H1 (cell line): Measurements from ENCODE around the gene PRKAB1. TPM values are rescaled to one million over a fixed set of nuclear protein-coding genes. Genes with fewer than 3 reads are reported as not detected.

ENCODE experiments used
- CTCF ChIA-PET: fragments of 300-600 bp; sonication (Branson Sonifier 250); formaldehyde crosslinking; loops from one replicate; lab custom pipeline; 2021; ENCODE audit not compliant: partially characterized antibody; lab: Charles Lee
- POLR2A ChIA-PET: fragments of 300-600 bp; sonication (Branson Sonifier 250); formaldehyde crosslinking; loops from one replicate; lab custom pipeline; 2021; ENCODE audit warnings: inconsistent platforms; ENCODE audit not compliant: partially characterized antibody; lab: Charles Lee
- DNase-seq, 2 experiments: peaks; one replicate each; pipeline versions ENCODE4 v3.0.0 to v3.0.0-alpha.2; 2010 to 2022; ENCODE audit warnings: low spot score in 2 of 2, low read depth in 1 of 2, mixed read lengths in 1 of 2
- FAIRE-seq: peaks from 2 replicates; lab custom pipeline; 2011; peaks lifted over from hg19 to GRCh38; lab: Jason Lieb, UNC
- H2AFZ ChIP-seq: 2 replicates; pipeline ENCODE4 v1.8.1; 2012; ENCODE audit warnings: low read length, inconsistent platforms
- H2AK5ac ChIP-seq: 2 replicates; pipeline ENCODE4 v1.6.1; 2013; ENCODE audit warnings: low read depth, low read length
- H2BK120ac ChIP-seq: replicated peaks from 2 replicates; pipeline ENCODE3; 2013; ENCODE audit warnings: low read depth, low read length, inconsistent platforms
- H2BK12ac ChIP-seq: 2 replicates; pipeline ENCODE4 v1.6.1; 2013; ENCODE audit warnings: low read depth, low read length
- H2BK15ac ChIP-seq: 2 replicates; pipeline ENCODE4 v1.6.1; 2013; ENCODE audit warnings: low read length
- H2BK20ac ChIP-seq: 2 replicates; pipeline ENCODE4 v1.6.1; 2013; ENCODE audit warnings: low read length
- H2BK5ac ChIP-seq: 2 replicates; pipeline ENCODE4 v1.6.1; 2013; ENCODE audit warnings: low read depth, low read length
- H3K14ac ChIP-seq: 2 replicates; pipeline ENCODE4 v1.6.1; 2013; ENCODE audit warnings: inconsistent platforms; ENCODE audit not compliant: insufficient read length
- H3K18ac ChIP-seq: 2 replicates; pipeline ENCODE4 v1.6.1; 2013; ENCODE audit warnings: low read length; ENCODE audit errors: extremely low read depth
- H3K23ac ChIP-seq: 2 replicates; pipeline ENCODE4 v1.6.1; 2013; ENCODE audit warnings: inconsistent platforms; ENCODE audit not compliant: insufficient read length
- H3K23me2 ChIP-seq: 2 replicates; pipeline ENCODE4 v1.6.1; 2013; ENCODE audit warnings: low read depth, low read length
- H3K27ac ChIP-seq: 2 replicates; pipeline ENCODE4 v1.6.1; 2011; ENCODE audit warnings: low read depth, low read length, inconsistent platforms
- H3K27me3 ChIP-seq, 4 experiments: replicated peaks in 1 of 4; 1 replicate in 1 of 4; 2 replicates in 3 of 4; pipeline versions ENCODE4 v1.6.1 to v1.8.1; 2011 to 2013; ENCODE audit warnings: low read length in 3 of 4, mild to moderate bottlenecking in 3 of 4, inconsistent platforms in 2 of 4, mixed read lengths in 2 of 4, moderate library complexity in 1 of 4; ENCODE audit not compliant: control insufficient read depth in 3 of 4, insufficient read depth in 3 of 4; ENCODE audit errors: extremely low read depth in 1 of 4
- H3K36me3 ChIP-seq, 4 experiments: 2 replicates each; pipeline versions ENCODE4 v1.6.1 to v1.8.1; 2011 to 2013; ENCODE audit warnings: mild to moderate bottlenecking in 4 of 4, low read length in 3 of 4, moderate library complexity in 2 of 4, control low read depth in 1 of 4, inconsistent platforms in 1 of 4; ENCODE audit not compliant: insufficient read depth in 4 of 4, control insufficient read depth in 2 of 4
- H3K4ac ChIP-seq: replicated peaks from 2 replicates; pipeline ENCODE3; 2013; ENCODE audit warnings: low read length, low read depth, mixed read lengths, inconsistent platforms; ENCODE audit not compliant: insufficient read length
- H3K4me1 ChIP-seq, 4 experiments: replicated peaks in 1 of 4; 1 replicate in 1 of 4; 2 replicates in 3 of 4; pipeline versions ENCODE4 v1.6.1 to v1.8.1; 2011 to 2013; ENCODE audit warnings: low read length in 3 of 4, inconsistent platforms in 2 of 4, mixed read lengths in 1 of 4; ENCODE audit not compliant: insufficient read depth in 4 of 4, control insufficient read depth in 3 of 4
- H3K4me2 ChIP-seq, 2 experiments: 2 replicates each; pipeline versions ENCODE4 v1.6.1 to v1.8.1; 2011 to 2013; ENCODE audit warnings: low read depth in 2 of 2, low read length in 2 of 2, control low read depth in 1 of 2, inconsistent platforms in 1 of 2, mild to moderate bottlenecking in 1 of 2; ENCODE audit not compliant: insufficient read depth in 1 of 2
- H3K4me3 ChIP-seq, 4 experiments: fragments of 200-600, 300-600 bp in 1 of 4; sonication (generic), shearing (Covaris generic), sonication (Bioruptor Twin) in 1 of 4; 2 replicates each; pipeline versions ENCODE4 v1.5.1 to v1.8.1; 2011 to 2016; ENCODE audit warnings: low read length in 4 of 4, low read depth in 3 of 4, control low read depth in 2 of 4, inconsistent platforms in 2 of 4, mild to moderate bottlenecking in 2 of 4, mixed read lengths in 1 of 4, moderate library complexity in 1 of 4; ENCODE audit not compliant: insufficient read depth in 2 of 4; ENCODE audit errors: extremely low read depth in 1 of 4
- H3K56ac ChIP-seq: replicated peaks from 2 replicates; pipeline ENCODE3; 2013; ENCODE audit warnings: low read depth, mild to moderate bottlenecking, mixed read lengths, low read length, inconsistent platforms; ENCODE audit not compliant: insufficient read length
- H3K79me1 ChIP-seq: 2 replicates; pipeline ENCODE4 v1.6.1; 2013; ENCODE audit warnings: low read depth, low read length, control low read depth
- H3K79me2 ChIP-seq, 2 experiments: 2 replicates each; pipeline versions ENCODE4 v1.6.1 to v1.8.1; 2012 to 2013; ENCODE audit warnings: low read length in 2 of 2, mild to moderate bottlenecking in 2 of 2, inconsistent platforms in 1 of 2; ENCODE audit not compliant: insufficient read depth in 2 of 2, control insufficient read depth in 1 of 2
- H3K9ac ChIP-seq, 4 experiments: replicated peaks in 1 of 4; 1 replicate in 1 of 4; 2 replicates in 3 of 4; pipeline versions ENCODE4 v1.6.1 to v1.8.1; 2011 to 2013; ENCODE audit warnings: low read depth in 3 of 4, low read length in 3 of 4, control low read depth in 2 of 4, mild to moderate bottlenecking in 2 of 4, moderate library complexity in 2 of 4, inconsistent platforms in 1 of 4; ENCODE audit errors: extremely low read depth in 1 of 4
- H3K9me3 ChIP-seq, 2 experiments: 2 replicates each; pipeline versions ENCODE4 v1.6.1 to v1.8.1; 2012 to 2013; ENCODE audit warnings: mild to moderate bottlenecking in 2 of 2, moderate library complexity in 2 of 2, control low read depth in 1 of 2, inconsistent platforms in 1 of 2, low read depth in 1 of 2, low read length in 1 of 2, mixed read lengths in 1 of 2; ENCODE audit not compliant: insufficient read depth in 2 of 2
- H4K20me1 ChIP-seq, 2 experiments: replicated peaks in 1 of 2; 2 replicates each; pipeline versions ENCODE3 to v1.8.1; 2011 to 2013; ENCODE audit warnings: inconsistent platforms in 2 of 2, low read length in 2 of 2, mild to moderate bottlenecking in 1 of 2; ENCODE audit not compliant: insufficient read depth in 2 of 2, control insufficient read depth in 1 of 2
- H4K5ac ChIP-seq: 2 replicates; pipeline ENCODE4 v1.6.1; 2013; ENCODE audit warnings: low read length, low read depth, mixed read lengths, inconsistent platforms; ENCODE audit not compliant: insufficient read length
- H4K8ac ChIP-seq: 2 replicates; pipeline ENCODE4 v1.8.0; 2013; ENCODE audit warnings: mild to moderate bottlenecking, moderate library complexity, low read length, inconsistent platforms; ENCODE audit not compliant: insufficient read depth; ENCODE audit errors: extremely low read depth
- H4K91ac ChIP-seq: replicated peaks from 2 replicates; pipeline ENCODE3; 2013; ENCODE audit warnings: low read length, mixed read lengths, inconsistent platforms; ENCODE audit not compliant: insufficient read length
- ATF3 ChIP-seq: IDR thresholded peaks from 2 replicates; pipeline ENCODE4 v1.6.1; 2011; ENCODE audit warnings: low read depth, mild to moderate bottlenecking, low read length; ENCODE audit not compliant: insufficient read depth
- BACH1 ChIP-seq: IDR thresholded peaks from 2 replicates; pipeline ENCODE4 v1.6.1; 2012; ENCODE audit warnings: low read length, improper control_type of control experiment
- CBX5 ChIP-seq: fragments of 300-800, 300-1000 bp; sonication (generic); IDR thresholded peaks from 2 replicates; pipeline ENCODE4 v1.7.1; 2016; ENCODE audit warnings: antibody characterized with exemption, low read length, low read depth
- CTCF ChIP-seq, 3 experiments: IDR thresholded peaks; 1 replicate in 2 of 3; 2 replicates in 1 of 3; pipeline versions ENCODE4 v1.5.1 to v1.6.1; 2011; ENCODE audit warnings: low read length in 3 of 3, mild to moderate bottlenecking in 3 of 3, inconsistent platforms in 2 of 3, low read depth in 1 of 3, moderate library complexity in 1 of 3; ENCODE audit not compliant: insufficient read depth in 1 of 3; ENCODE audit errors: control extremely low read depth in 1 of 3
- HDAC6 ChIP-seq: IDR thresholded peaks from one replicate; pipeline ENCODE4 v1.7.1; 2012; ENCODE audit warnings: low read depth, mild to moderate bottlenecking, inconsistent platforms, low read length, moderate library complexity
- KDM4A ChIP-seq: IDR thresholded peaks from one replicate; pipeline ENCODE4 v1.7.1; 2012; ENCODE audit warnings: low read depth, mild to moderate bottlenecking, moderate library complexity, low read length, inconsistent platforms; ENCODE audit not compliant: severe bottlenecking
- SIN3A ChIP-seq, 2 experiments: IDR thresholded peaks in 1 of 2; conservative IDR thresholded peaks in 1 of 2; 2 replicates each; pipeline ENCODE4 v1.6.1; 2011 to 2012; ENCODE audit warnings: low read length in 2 of 2, improper control_type of control experiment in 1 of 2, low read depth in 1 of 2, mild to moderate bottlenecking in 1 of 2
- SIRT6 ChIP-seq: IDR thresholded peaks from one replicate; pipeline ENCODE4 v1.7.1; 2012; ENCODE audit warnings: low read length, inconsistent platforms
- SRF ChIP-seq: IDR thresholded peaks from 2 replicates; pipeline ENCODE4 v1.6.1; 2011; ENCODE audit warnings: mild to moderate bottlenecking, low read depth, low read length, moderate library complexity
- WGBS, 2 experiments: shearing (Covaris generic) in 1 of 2; methylation state at CpG; one replicate each; pipeline versions ENCODE4 v1.1.6 to v1.1.7; 2013 to 2015; ENCODE audit warnings: low lambda C conversion rate in 2 of 2, mixed read lengths in 2 of 2, inconsistent platforms in 1 of 2, low coverage in 1 of 2, missing lambda C conversion rate in 1 of 2; ENCODE audit not compliant: insufficient replicate concordance in 2 of 2, insufficient coverage in 1 of 2, insufficient read length in 1 of 2; ENCODE audit errors: extremely low coverage in 1 of 2, missing lambda C conversion rate in 1 of 2; 5-methylcytosine and 5-hydroxymethylcytosine counted together
- polyA plus RNA-seq, 7 experiments: library from polyadenylated mRNA; depleted of rRNA in 3 of 7; stranded (reverse) in 5 of 7; unstranded in 2 of 7; fragments of >200 nt in 5 of 7; fragments of 200-250 nt in 2 of 7; gene quantifications; 1 replicate in 5 of 7; 2 replicates in 1 of 7; 4 replicates in 1 of 7; pipeline versions ENCODE4 v1.2.1 to v1.2.3, GENCODE V29; 2011 to 2013; ENCODE audit warnings: missing spikeins in 2 of 7, mixed read lengths in 2 of 7
- total RNA-seq: library from RNA; stranded (reverse); fragmentation: NEBNext Ultra II Directional; extraction: Animal tissue kit (Norgen Biotek cat#: 25700); gene quantifications from 2 replicates; pipeline ENCODE4 v1.2.1, GENCODE V29; 2021

The PRKAB1 gene
- total and polyA plus RNA-seq, 2 of the 8 experiments (the other 6 are each of a cell fraction or from before 2014, with no cell fraction given): 24.0 to 32.1 TPM

- Histone ChIP-seq H3K4me2 (no peak overlapping the region), H3K23me2 (no peaks in the 10 kb centered on the region), H3K56ac (no peak overlapping the region), H3K79me1 (no peaks in the 10 kb centered on the region), H3K4me3 (no peak overlapping the region), H3K9me3 (no peaks in the 10 kb centered on the region), H3K23ac (no peak overlapping the region), H2BK120ac (no peak overlapping the region), H2AK5ac (no peak overlapping the region), H3K27ac (no peak overlapping the region), H3K4ac (no peak overlapping the region), H3K18ac (no peak overlapping the region), H2BK5ac (no peak overlapping the region), H3K4me1 (no peaks in the 10 kb centered on the region), H4K8ac (no peak overlapping the region), H4K20me1 (no peaks in the 10 kb centered on the region), H3K36me3 (peaks cover 2 to 24% (median 8%) of the 10 kb centered on the region in 4 experiments; a peak in 6 of 8 replicates), H2BK12ac (no peak overlapping the region), H2BK20ac (no peak overlapping the region), H3K14ac (no peak overlapping the region), H4K5ac (no peak overlapping the region), H3K27me3 (no peaks in the 10 kb centered on the region), H2AFZ (no peak overlapping the region), H3K9ac (no peak overlapping the region), H2BK15ac (no peak overlapping the region), H3K79me2 (no peaks in the 10 kb centered on the region), H4K91ac (no peak overlapping the region)
- DNase-seq: no peak
- no peak for FAIRE-seq
- POLR2A ChIA-PET: no interaction called here
- WGBS, 2 experiments: 86% methylated on average over 3 of the region's 3 CpGs; no CpG with 5 or more reads in 1 of the 2 experiments
- CTCF ChIA-PET: interaction anchor here (0.6 kb wide), 1 partner anchor 130 kb away, joined by 3 read pairs; no protein-coding TSS in a partner anchor
- TF ChIP-seq CBX5 (no peak), KDM4A (no peak), SRF (no peak), BACH1 (no peak), ATF3 (no peak), CTCF (IDR thresholded peaks at IDR 0.05; ENCODE audit: control extremely low read depth in 1 of 3, insufficient read depth in 1 of 3, low read depth in 1 of 3, low read length in 3 of 3) (no peak), HDAC6 (no peak), SIN3A (conservative IDR thresholded peaks at IDR 0.05 in 1 of 2, IDR thresholded peaks at IDR 0.05 in 1 of 2; ENCODE audit: low read depth in 1 of 2, low read length in 2 of 2) (no peak), SIRT6 (no peak)
These were observed 59.9 kb downstream of the PRKAB1 start for GRCh38 chr12:119727600-119728443.
